GM18526 (cell line): Measurements from ENCODE around the gene TFF2.

Source experiments
- POLR2A ChIP-seq: IDR thresholded peaks from 3 replicates; pipeline ENCODE4 v1.6.1; 2011; ENCODE audit not compliant: insufficient read length; ENCODE audit errors: extremely low read depth

Gene TFF2

DNA sequence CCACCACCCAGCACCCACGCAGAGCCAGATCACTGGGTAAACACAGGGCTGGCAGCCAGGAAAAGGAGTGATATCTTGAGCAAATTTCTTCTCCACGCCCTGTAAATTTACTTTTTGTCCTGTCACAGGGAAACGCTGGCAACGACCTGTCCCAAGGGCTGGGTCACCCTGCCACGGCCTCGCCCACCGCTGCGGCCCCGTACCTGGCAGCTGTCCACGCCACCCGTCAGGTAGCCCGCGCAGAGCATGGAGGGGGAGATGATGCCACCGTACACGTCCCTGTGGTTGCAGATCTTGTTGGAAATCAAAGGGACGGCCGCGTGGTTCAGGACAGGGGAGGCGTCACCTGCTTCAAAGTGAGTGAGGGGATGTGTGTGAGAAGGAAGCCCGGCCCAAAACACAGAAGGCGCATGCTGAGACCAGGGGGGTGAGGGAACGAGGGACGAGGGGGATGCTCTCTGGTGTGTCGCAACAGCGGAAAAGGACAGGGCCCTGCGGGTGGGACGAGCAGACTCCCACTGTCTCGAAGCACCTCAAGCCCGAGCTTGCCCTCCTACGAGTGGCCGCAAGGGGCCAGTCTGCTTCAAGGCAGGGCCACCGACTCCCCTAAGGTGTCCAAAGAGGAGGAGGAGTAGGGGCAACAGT, 25.7 kb upstream of the TFF2 start:
- no peak for TF ChIP-seq POLR2A

DNA sequence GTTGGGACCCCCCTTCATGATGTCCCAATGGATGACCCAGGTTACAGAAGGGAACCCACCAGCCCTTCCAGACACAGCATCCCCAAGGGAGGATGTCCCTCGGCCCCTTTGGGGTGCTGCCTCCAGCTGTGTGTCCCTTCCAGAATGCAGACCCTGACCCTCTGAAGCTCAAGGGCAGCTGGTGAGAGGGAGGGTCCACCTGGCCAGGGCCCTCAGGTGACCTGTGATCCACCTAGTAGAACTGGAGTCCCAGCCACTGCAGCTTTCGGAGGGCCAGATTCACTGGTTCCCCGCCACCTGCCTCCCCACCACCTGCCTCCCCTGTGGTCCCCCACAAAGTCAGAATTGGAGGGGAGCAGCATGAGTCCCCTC, 25.2 kb upstream of the TFF2 start:
- TF ChIP-seq POLR2A: no peak

DNA sequence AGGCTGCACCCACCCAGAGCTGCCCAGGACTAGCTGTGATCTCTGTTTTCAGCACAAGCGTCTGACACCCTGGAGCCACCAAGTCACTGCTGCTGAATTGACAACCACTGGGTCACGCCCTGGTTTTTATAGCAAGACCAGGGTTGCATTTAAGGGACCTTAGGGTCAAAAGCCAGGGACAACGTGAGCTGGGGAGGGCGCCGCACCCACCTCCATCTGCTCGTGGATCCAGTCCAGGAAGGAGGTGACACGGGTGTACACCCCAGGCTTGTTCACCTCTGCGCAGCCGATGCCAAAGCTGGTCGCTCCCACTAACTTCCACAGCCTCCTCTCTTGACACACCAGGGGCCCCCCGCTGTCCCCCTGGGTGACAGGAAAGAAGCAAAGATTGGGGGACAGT, 24.7 kb upstream of the TFF2 start:
- TF ChIP-seq POLR2A: no peak

DNA sequence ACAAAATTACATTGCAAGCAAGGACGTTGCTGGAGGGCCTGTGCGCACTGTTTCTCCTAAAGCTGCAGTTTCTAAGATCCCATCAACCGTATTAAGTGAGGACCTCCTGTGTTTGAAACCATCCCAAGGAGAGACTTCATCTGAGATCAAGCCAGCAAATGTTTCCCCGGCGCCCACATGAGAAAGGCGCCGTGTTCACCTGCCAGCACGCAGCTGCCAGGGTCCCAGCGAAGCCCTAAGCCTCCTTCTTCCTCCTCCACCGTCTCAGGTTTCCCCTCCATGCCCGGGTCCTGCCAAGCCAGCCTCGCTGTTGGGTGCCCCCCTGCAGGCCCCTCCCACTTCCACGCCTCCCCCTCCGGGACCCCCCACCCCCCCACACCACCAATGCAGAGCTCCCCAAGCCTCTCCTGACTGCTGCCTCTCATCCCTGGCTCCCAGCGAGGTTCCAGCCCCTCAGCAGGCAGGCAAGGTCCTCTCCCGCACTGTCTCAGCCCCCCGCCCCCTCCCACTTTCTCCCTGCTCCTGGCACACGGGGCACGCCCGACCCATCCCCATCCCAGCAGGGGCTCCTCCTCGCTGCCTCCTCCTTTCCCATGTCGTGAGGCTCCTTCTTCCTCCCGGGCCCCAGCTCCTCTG, 24.2 kb upstream of the TFF2 start:
- TF ChIP-seq POLR2A: no peak

DNA sequence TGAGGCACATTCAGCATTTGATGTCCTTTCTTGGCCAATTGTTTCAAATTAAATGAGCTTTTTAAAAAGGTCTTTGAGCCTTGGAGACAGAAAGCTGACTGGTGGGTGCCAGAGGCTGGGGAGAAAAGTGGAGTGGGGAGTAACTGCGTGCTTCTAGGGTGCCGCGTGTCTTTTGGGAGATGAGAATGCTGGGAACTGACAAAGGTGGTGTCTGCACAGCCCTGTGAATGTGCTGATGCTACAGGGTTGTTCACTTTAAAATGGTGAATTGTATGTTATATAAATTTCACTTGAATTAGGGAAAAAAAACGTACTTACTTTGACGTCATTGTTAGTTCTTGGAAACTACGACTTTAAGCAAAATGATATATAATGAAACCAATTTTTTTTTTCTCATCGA, 23.7 kb upstream of the TFF2 start:
- TF ChIP-seq POLR2A: no peak

DNA sequence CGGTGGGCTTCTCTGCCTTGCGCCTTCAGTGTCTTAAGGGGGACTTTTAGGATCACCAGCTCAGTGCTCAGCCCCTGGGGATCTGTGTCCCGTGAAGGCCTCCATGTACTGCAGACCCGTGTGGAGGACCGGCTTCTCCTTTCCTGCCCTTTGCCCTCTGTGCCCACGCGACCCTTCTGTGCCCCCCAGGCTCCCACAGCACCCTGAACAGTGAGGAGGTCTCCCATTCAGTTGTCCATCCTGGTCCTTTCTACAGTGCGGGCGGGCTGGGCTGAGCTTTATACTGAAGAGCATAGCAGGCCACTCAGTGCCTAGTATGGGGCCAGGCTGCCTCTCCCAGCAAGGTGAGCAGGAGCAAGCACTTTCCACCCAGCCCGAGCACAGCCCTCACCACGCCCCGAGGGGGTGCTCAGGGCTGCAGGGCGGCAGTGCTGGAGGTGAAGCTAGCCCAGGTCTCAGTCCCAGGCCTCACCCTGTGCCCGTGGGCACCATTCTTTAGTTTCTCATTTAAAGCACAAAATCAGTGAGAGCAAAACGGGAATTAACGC, 23.2 kb upstream of the TFF2 start:
- TF ChIP-seq POLR2A: no peak

DNA sequence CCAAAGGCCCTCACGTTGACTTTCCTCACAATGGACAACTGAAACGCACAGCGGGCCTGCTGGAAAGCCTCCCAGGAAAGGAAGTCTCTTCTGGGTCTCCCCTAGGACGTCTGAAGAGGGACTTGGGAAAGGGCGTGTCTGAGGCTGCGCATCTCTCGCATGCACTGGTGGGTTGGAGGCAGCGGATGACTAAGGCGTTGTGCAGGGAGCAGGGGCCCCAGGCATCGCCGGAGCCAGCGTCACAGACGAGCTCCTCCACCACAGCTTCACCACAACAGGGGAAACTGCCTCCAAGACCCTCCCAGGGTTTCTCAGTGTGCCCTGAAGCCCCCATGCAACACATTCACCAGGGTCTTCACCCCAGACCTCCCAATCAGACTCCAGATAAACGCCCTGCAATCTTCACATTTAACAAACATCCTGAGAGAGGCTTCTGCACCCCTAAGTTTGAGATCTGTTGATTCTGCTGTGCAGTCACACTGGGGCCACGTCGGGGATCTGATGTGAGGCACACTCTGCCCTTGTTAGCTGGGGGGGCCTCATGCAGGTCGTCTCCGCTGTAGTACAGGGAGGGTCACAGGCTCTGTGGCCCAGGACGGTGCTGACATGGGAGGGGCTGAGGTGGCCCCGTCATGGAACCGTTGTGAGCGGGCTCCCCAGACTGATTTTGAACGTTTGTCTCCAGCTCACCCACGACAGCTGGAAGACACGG, 22.6 kb upstream of the TFF2 start:
- TF ChIP-seq POLR2A: no peak

DNA sequence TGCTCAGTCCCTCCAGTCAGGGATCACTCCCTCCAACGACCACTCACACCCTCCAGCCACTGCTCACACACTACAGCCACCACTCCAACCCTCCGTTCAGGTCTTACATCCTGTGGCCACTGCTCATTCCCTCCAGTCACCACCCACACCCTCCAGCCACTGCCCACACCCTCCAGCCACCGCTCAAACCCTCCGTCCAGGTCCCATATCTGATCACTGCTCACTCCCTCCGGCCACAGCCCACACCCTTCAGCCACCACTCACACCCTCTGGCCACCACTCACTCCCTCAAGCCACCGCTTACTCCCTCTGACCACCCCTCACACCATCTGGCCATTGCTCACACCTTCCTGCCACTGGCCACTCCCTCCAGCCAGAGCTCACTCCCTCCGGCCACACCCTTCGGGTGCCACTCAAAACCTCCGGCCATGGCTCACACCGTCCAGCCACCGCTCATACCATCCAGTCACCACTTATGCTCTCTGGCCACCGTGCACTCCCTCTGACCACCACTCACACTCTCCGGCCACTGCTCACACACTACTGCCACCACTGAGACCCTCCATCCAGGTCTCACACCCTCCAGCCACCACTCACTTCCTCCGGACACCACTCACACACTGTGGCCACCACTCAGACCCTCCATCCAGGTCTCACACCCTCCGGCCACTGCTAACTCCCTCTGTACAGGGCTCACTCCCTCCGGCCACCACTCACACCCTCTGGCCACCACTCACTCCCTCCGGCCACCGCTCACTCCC, 20.3 kb upstream of the TFF2 start:
- TF ChIP-seq POLR2A: no peak

DNA sequence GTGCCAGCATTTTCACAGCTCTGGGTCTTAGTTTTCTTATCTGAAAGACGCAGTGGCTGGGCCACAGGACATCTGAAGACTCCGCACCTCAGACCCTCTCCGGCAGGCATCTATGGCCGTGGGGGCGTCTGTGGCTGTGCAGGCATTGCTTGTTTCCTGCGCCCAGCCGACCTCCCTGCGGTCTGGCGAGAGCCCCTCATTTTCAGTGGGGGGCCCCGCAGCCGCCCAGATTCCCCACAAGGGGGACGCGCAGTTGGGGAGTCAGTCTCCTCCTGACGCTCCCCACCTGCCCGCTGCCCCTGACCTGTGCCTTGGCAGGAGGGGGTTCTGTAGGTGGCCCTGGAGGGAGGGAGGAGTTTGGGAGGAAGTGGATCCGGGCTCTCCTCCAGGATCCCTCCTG, 19.0 kb upstream of the TFF2 start:
- TF ChIP-seq POLR2A: no peak

DNA sequence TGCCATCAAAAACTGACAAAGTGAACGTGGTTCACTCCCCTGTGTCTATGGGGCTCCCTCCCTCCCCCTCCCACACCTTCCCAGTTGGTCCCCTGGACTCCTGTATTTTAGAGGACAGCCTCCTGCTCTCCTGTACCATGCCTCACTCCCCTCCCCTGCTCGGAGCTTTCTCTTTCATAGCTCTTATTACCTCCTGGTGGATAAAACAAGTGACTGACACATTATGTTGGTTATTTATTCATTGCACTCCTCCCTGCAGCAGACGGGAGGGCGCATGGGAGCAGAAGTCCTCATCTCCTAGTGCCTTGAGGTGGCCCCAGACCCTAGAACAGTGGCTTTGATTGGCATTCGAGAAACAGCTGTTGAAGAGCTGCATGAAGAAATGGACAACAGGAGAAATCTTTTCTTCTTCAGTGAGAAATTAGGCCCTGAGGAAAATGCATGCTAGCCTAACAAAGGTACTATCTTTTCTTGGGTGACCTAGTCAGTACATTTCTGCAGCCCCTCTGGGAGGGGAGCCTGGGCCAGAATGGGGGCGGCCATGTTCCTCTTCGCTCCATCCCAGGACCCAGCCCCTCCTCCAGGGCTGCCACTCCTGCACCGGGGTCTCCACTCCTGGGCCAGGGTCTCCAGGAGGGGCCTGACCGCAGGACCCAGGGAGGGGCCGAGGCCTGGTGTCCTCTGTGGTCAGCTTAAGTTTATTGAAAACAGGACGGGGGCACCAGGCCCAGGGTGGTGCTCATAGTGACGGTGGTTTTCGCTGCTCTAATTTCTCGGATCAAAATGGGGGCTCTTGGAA, 16.8 kb upstream of the TFF2 start:
- TF ChIP-seq POLR2A: no peak

DNA sequence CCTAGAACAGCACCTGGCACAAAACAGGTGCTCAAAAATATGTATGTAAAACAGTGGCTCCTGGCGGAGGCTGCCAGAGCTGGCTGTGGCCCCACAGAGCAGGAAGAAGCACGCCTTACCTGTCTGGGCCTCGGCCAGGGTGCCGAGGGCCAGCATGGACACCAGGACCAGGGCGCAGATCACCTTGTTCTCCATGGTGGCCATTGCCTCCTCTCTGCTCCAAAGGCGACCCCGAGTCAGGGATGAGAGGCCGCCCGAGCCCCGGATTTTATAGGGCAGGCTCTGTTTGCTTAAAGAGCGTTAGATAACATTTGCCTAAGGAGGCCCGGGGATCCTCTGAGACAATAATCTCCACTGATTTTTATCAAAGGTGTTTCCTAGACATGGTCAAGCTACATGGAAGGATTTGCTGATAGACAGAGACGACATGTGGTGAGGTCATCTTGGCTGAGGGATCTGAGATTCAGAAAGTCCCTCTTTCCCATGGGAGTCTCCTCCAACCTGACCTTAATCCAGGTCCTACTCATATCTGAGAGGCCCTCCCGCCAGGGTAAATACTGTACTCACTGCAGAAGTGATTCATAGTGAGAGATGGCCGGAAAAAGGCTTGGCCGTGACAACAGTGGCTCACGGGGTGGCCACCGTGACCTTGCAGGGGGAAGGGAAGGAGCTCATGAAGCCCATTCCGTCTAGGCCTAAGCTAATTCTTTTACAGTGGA, 15.7 kb upstream of the TFF2 start, which contains the start of gene TFF1:
TSS of gene TFF1 (minus strand) at position 244 of the 719 bp plus-strand sequence. CDS start at position 204, 40 bp downstream.
- TF ChIP-seq POLR2A: no peak

DNA sequence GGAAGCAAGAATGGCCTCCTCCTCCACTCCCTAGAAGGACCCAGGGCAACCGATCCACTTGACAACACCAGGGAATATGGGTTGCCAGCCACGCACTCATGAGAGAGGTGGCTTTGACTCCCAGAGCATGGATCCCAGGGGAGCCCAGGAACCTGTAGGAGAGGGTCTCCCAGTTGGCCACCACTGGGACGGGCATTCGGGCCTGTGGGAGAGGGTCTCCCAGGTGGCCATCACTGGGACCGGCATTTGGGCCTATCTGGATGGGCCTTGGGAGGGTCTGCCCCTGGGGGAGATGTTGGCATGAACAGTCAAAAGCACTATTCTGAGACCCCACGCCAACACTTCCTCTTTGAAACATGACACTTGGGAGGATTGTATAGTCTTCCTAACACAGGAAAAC, 15.0 kb upstream of the TFF2 start:
- TF ChIP-seq POLR2A: no peak

DNA sequence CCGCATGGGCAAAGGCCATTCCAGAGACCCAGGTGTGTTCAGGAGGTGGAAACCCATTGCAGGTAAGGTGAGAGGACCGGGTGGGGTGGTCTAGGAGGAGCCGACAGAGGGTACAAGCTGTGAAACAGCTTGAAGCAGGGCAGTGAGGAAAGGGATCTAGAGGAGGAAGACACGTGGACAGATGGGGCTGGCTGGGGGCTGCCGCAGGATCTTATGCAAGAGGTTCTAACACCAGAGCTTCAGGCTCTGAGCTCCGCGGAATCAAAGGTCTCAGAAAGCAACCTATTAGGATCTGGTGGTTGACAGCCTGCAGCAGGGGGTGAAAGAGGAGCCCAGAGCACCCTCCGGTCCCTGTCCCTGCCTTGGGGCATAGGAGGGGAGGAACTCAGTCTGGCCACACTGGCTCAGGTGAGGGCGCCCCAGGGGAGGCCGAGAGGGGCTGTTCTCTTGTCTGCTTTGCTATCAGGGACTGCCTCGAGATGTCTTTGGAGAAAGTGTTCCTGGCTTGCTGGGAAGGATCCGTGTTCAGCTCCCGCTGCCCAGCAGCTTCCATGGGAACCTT, 13.6 kb upstream of the TFF2 start:
- no peak for TF ChIP-seq POLR2A

DNA sequence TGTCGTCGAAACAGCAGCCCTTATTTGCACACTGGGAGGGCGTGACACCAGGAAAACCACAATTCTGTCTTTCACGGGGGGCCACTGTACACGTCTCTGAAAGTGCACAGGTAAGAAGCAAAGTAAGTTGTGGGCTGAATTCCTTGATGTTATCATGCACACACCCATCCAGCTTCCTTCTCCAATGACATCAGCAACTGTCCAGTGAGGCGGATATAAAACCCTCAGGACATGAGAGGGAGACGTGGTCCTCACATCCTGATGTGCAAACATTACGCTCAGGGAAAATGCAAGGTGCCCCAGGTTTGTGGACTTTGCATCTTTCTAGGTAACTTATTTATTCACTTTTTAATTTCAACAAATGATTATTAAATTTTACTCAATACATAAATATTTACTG, 12.5 kb upstream of the TFF2 start:
- no peak for TF ChIP-seq POLR2A

DNA sequence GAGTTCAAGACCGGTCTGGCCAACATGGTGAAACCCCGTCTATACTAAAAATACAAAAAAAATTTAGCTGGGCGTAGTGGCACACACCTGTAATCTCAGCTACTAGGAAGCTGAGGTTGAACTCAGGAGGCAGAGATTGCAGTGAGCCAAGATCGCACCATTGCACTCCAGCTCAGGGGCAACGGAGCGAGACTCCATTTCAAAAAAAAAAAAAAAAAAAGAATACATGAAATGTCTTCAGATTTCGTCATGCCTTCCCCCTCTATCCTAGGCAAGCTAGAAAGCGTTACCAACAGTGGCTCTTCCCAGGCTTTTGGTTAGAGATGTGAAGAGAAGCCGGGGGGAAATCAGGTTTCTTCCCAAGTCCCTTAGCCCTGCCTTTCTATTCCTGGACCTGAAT, 11.9 kb upstream of the TFF2 start:
- TF ChIP-seq POLR2A: no peak
